HuH-7 (cell line): Measurements from ENCODE around the gene VAT1L.
A peak's percentile ranks its signal among the peaks of the same experiment; 100 is the strongest.

ENCODE experiments used
- DNase-seq: peaks from one replicate; pipeline ENCODE4 v3.0.0; 2011; ENCODE audit warnings: low spot score

VAT1L gene

GRCh38 chr16:77782694-77783093, 5.7 kb upstream of the VAT1L start:
- peak; percentile 42 for DNase-seq

GRCh38 chr16:77784441-77785372, 3.7 kb upstream of the VAT1L start:
- DNase-seq, result no peak

- DNase-seq, result no peak
Observed at GRCh38 chr16:77785373-77785764, 3.0 kb upstream of the VAT1L start.

GRCh38 chr16:77786186-77786847, 2.0 kb upstream of the VAT1L start:
- DNase-seq, result no peak

GRCh38 chr16:77787452-77787851, 912 bp upstream of the VAT1L start:
- DNase-seq, result no peak

GRCh38 chr16:77789085-77790008, 983 bp downstream of the VAT1L start:
- DNase-seq, result no peak

GRCh38 chr16:77790009-77790372, 1.6 kb downstream of the VAT1L start:
- no peak for DNase-seq

GRCh38 chr16:77790912-77791311, 2.5 kb downstream of the VAT1L start:
- no peak for DNase-seq

- no peak for DNase-seq
Observed at GRCh38 chr16:77793417-77793816, 5.1 kb downstream of the VAT1L start.

GRCh38 chr16:77794586-77794985, 6.2 kb downstream of the VAT1L start:
- no peak for DNase-seq

GRCh38 chr16:77801817-77802216, 13.5 kb downstream of the VAT1L start:
- no peak for DNase-seq

GRCh38 chr16:77805398-77805797, 17.0 kb downstream of the VAT1L start:
- no peak for DNase-seq

- no peak for DNase-seq
Observed at GRCh38 chr16:77807021-77807420, 18.7 kb downstream of the VAT1L start.

- DNase-seq, result no peak
Observed at GRCh38 chr16:77812856-77813500, 24.6 kb downstream of the VAT1L start.

GRCh38 chr16:77816293-77816692, 27.9 kb downstream of the VAT1L start:
- no peak for DNase-seq

- DNase-seq, result no peak
Observed at GRCh38 chr16:77820340-77820739, 32.0 kb downstream of the VAT1L start.

GRCh38 chr16:77822661-77823060, 34.3 kb downstream of the VAT1L start:
- DNase-seq, result no peak

GRCh38 chr16:77823067-77823466, 34.7 kb downstream of the VAT1L start:
- no peak for DNase-seq

- DNase-seq, result no peak
Observed at GRCh38 chr16:77825196-77825595, 36.8 kb downstream of the VAT1L start.

GRCh38 chr16:77827032-77827431, 38.7 kb downstream of the VAT1L start:
- no peak for DNase-seq

- DNase-seq, result no peak
Observed at GRCh38 chr16:77833921-77834634, 45.7 kb downstream of the VAT1L start.
